Activated CD8-positive, alpha-beta memory T cell treated with anti-CD3 and anti-CD28 coated beads, Interleukin-2, amount 50 U/mL, for 1 hour (primary cell): ENCODE data around the gene DDX4.
"Not testable (repeated sequence)": the region's sequence is repeated elsewhere in the genome, so short reads cannot be mapped to it uniquely, and the experiment has no call there.

Experiments used
- DNase-seq: peaks from one replicate; pipeline ENCODE4 v3.0.0-alpha.2; 2020; ENCODE audit errors: extremely low read depth

The DDX4 gene

DNA sequence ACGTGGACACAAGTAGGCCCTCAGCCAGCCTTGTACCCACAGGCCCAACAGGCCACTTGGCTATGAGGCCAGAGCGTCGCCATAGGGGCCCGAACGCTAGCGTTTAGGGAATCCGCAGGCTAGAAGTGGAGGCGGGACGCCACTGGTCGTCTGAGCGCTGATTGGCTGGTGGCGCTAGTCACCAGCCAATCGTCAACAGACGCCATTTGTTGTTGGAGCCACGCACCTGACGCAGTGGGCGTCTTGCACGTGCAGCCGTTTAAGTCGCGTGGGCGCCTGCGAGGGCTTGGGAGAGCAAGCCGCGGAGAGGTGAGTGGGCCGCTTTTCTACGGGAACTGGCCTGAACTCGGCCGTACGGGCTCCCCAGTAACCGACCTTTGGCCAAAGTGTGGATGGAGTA lies at the start of gene DDX4:
Gene DDX4 (plus strand): TSS at position 269 of the 400 bp plus-strand sequence. CDS start 903 bp downstream, outside the sequence.
- no peak for DNase-seq

DNA sequence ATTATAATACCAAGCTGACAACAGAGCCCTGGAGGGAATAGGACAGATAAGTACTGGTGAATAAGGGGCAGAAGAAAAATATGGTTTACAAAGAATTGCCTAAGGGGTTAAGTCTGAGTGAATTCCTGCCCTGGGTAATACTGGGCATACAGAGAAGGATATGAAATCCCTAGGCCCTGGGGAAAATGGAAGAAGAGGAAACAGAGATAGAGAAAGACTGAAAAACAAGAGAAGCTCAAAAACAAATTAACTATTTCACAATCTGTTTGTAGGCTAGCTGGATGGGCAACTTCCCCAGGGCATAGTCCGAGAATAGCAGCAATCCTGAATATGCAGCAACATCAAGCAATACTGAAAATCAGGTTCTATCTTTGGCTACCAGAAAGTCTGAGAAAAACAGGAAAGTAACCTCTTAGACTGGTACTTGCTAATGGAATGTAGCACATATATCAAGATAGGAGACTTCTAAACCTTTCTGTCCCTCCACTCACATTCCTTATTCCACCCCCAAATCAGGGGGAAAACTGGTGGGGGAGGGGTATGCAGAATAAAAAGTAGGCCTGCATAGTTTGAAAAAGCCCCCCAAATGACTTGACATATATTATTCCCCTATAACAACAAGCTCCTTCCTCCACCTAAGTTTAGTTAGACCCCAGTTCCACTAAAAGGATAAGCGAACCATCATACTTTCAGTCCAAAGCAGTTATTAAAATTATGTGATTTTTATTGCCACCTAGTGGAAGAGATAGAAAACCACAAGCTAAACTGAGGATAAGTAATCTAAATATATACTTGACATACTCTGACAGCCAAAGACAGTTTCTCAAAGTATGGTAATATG lies 46.4 kb upstream of the DDX4 start:
- DNase-seq, result no peak

DNA sequence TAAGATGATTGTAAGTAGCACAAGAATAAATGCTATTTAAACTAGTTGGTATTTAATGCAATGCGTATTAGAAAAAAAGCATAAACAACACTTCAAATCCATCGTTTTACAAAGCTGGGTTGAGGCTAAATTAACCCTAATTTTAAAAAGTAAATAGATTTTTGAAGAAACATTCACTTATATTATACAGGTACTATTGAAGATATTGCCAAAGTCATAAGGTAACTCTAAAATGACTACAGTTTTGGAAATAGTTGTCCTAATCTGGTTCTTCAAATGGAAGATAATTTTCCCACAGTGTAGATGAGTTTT lies 45.8 kb upstream of the DDX4 start:
- no peak for DNase-seq

DNA sequence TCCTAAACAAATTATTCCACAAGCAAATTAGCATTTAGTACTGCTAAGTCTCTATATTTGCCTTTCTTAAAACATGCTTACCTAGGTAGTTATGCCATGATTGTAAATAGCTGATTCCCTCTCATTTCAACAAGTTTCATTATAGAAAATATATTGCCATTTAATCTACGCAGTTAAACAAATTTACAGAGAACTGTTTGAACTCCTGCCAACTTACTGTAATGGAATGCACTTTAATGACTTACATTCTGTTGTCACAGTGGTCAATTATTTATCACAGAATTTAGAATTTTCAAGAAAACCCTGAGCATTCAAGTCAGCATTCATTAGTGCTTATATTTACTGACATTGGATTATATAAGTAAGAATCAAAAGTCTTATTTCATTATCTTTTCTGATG lies 45.4 kb upstream of the DDX4 start:
- no peak for DNase-seq

DNA sequence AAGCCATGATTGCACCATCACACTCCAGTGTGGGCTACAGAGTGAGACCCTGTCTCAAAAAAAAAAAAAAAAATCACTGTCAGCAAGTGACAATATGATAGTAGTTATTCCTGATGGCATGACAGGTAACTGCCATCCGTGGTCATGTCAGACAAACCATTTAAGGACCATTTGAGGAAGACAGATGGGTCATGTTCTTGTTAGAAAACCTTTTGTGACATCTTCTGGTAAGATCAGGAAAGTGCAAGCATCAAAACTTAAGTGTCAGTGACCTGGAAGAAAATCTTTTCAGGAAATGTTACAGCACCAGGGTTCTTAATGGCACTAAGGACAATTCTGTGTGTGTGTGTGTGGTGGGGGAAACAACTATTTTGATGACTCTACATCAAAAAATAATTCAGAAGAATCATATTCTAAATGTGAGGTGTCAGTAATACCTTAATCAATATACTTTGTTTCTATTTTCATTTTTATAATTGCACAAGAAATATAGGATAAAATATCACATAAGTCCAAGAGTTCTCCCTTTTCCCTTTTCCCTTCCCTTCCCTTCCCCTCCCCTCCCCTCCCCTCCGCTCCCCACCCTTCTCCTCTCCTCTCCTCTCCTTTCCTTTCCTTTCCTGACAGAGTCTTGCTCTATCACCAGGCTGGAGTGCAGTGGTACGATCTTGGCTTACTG lies 43.6 kb upstream of the DDX4 start:
- no peak for DNase-seq

DNA sequence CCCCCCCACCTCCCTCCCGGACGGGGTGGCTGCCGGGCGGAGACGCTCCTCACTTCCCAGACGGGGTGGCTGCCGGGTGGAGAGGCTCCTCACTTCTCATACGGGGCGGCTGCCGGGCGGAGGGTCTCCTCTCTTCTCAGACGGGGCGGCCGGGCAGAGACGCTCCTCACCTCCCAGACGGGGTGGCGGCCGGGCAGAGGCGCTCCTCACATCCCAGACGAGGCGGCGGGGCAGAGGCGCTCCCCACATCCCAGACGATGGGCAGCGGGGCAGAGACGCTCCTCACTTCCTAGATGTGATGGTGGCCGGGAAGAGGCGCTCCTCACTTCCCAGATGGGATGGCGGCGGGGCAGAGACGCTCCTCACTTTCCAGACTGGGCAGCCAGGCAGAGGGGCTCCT lies 41.2 kb upstream of the DDX4 start:
- not testable (repeated sequence) for DNase-seq

DNA sequence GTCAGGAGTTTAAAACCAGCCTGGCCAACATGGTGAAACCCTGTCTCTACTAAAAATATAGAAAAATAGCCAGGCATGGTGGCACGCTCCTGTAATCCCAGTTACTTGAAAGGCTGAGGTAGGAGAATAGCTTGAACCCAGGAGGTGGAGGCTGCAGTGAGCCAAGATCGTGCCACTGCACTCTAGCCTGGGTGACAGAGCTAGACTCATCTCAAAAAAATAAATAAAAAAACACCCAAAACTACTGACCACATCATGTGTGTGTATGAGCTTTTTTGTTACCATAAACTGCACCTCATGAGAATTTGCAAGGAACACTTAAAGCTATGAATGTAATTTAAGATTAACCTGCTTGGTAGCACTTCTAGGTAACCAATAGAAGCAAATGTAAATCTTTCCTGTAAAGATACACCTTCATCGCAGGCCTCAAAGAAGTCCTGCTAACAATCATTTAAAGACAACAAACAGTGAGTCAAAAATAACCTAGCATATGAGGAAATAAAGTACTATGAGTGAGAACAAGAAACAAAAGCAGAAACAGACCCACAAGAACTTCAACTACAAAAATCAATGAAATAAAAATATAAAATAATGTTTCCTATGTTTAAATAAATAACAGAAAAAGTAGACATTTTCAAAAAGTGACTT lies 38.7 kb upstream of the DDX4 start:
- no peak for DNase-seq

DNA sequence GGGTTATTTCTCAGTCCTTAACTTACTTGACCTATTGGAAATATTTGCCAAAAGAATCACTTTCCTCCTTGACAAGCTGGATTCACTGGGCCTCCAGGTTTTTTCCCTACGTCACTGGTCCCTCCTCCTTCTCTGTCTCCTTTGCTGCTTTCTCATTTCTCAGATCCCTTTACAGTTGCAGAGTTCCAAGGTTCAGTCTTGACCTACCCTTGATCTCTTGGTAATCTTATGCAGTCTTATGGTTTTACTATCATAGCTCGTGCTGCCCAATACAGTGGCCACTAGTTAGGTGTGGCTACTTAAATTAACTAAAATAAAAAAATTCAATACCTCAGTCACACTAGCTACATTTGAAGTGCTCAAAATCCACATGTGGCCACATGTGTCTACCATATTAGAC lies 37.1 kb upstream of the DDX4 start:
- no peak for DNase-seq

DNA sequence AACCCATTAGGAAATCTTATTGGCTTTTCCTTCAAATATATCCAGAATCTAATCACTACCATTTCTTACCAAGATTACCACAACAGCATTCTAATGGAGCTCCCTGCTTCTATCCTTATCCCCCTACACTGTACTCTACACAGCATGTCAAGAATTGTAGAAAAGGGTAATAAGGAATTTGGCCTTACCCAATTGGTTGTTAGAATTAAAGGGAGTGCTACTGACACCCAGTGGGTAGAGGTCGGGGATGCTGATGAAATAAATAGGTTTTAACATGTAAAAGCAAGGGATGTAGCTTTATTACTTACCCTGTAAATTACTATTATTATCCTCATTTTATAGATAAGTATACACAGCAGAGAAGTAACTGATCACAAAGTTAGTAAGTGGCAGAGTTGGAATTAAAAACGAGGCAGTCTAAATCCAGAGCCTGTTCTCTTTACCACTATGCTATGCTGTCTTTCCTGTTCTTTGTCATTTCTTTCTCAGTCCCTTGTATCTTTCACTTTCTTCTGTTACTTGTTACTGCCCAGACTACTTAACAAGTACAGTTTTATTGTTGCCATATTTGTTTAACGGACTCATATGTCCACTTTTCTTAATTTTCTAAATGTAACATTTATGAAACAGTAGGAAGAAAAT lies 36.3 kb upstream of the DDX4 start:
- DNase-seq, result no peak

DNA sequence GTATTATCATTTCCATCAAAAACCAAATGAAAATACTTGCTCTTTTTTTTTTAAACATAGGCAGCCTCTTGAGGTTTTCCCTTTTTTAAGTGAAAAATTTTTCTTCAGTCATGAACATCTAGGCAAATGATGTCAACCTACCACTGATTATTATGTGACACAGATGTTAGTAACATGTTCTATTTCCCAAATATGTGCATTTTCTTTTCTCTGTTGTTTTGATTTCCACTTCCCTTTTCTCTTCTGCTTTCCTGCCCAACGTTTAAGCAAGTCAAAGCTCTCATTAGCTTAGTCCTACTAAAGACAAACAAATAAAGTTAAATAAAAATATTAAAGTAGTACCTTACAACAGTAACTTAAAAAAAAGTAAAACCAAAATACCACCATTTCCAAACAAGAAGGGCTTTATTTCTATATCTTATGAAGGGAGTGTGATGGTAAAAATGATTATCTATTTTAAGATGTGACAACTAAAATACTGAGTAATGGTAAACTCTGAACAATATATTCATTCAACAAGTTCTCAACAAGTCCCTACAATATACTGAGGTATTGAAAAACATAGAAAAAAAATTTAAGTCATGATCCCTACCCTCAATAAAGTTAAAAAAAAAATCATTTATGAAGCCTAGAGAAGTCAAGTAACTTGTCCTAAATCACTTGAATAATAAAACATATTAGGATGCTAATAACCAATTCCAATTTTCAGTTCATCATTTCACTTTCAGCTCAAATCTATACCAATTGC lies 35.1 kb upstream of the DDX4 start:
- no peak for DNase-seq

DNA sequence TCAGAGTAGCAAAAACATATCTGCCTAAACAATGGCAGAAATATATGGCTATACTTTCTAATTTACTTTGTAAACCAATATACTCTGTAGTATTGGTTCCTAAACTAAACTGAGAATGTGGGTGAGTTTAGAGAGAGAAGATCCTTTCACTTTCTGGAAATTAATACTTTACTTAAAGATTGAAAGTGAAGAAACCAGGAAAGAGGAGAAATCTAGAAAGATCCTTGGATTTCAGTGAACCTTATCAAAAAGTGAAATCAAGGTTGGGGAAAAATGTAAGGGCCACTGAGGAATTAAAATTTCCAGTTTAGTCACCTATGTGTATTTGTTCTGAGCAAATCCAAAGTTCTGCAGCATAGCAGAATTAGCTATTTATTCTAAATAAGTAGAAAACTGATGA lies 31.6 kb upstream of the DDX4 start:
- no peak for DNase-seq

DNA sequence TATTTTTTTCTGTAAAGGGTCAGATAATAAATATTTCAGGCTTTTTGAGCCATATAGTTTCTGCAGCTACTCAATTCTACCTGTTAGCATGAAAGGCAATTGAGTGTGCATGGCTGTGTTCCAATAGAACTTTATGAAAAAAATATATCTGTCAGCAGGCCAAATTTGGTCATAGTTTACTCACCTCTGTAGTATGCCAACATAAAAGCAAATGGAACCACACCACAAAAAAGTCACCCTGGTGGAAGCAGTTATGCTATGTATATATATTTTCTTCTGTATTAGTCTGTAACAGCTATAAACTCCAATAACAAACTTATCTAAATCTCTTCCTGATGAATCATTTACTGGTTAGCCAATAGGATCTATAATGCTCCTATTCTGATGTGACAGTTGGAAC lies 29.1 kb upstream of the DDX4 start:
- DNase-seq, result no peak

DNA sequence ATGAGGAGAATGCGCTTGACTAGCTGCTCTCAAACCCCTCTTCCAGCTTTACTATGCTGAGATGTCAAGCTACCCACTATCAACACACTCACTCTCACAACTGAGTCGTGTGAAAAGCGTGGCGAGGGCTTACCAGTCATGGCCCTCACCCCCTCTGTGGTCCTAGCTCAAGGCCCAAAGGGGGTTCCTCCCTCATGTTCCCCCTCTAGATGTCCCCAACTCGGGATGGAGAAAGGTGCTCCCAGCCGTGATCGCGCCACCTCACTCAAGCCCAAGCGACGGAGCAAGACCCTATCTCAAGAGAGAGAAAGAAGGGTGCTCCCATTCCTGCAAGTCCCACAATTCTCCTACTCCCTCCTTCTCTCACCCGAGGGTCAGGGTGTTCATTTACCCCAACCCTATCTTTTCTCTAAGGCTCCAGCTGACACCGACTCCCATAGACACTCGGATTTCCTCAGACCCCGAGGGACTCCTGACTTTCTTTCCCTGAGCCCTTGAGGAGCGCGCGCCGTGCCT lies 26.3 kb upstream of the DDX4 start:
- DNase-seq, result no peak

DNA sequence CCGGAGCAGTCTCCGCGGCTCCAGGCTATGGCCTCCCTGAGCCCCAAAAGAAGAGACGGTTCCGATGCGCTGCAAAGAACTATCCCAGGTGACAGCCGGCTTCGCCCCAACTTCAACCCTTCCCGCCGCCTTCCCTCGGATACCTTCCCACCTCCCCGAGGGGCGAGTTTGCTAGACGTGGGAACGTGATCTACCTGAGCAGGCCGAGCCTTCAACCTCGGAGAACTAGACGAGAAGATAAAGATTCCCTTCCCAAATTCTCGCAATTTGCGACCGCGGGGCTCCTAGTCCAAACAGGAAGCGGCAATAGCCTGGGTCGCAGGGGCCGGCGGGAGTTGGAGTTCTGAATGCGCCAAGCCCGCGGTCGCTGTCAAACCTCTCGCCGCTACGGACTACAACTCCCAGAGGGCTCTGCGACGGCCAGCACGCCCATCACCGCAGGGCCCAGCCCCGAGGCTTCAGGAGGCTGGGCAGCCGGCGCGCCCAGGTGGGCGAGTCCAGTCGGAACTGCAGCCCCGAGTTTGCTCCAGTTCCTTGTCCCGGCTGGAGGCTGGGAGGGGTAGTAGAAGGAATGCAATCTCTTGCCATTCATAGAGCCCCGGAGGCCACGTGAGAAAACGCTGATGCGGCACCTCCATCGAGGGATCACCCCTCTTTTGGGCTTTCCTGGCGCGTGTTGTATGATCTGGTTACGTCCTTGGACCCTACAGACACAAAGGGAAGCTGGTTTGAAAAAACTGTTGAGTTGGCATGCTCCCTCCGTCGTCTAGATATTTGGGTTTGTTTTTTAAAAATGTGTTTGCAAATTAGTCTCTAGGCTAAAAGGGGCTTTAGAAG lies 25.6 kb upstream of the DDX4 start, which contains the start of gene SLC38A9:
Gene SLC38A9 (minus strand): TSS at position 302 of the 837 bp plus-strand sequence. CDS start 14,366 bp downstream, outside the sequence.
- DNase-seq, result peak; percentile 77

DNA sequence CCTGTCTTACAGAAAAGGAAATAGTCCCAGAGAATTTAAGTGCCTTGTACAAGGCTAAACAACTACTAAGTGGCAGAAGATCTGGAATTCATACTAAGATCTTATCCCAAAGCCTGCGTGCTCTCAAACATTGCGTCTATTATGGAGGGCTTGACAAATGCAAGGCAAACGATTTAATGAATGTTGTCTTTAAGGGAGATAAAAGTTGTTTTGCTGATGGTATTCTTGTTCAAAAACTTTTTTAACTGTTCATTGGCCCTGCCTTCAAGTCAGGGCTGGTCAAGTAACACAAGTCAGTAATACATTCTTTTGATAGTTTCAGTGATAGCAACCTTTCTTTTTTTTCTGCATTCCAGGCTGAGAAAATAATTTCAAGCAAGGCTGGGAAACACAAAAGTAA lies 24.0 kb upstream of the DDX4 start:
- DNase-seq, result no peak

DNA sequence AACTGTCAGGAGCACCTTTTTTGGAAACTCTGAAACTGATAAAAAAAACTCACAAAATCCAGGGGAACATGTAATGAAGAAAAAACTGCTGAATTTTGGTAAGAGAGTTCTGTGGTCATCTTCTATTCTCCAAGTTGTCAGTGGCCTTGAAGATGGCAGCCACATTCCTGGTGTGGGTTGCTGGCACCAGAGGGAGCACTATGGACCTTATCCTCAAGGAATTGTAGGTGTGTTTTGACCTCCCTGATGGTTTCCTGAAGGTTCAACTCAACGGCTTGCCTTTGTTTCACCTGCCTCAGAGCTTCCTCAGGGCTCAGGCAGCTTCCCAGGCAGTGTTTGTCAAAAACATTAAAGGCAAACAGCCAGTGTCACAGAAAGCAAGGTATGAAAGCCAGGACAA lies 23.5 kb upstream of the DDX4 start:
- DNase-seq, result no peak

DNA sequence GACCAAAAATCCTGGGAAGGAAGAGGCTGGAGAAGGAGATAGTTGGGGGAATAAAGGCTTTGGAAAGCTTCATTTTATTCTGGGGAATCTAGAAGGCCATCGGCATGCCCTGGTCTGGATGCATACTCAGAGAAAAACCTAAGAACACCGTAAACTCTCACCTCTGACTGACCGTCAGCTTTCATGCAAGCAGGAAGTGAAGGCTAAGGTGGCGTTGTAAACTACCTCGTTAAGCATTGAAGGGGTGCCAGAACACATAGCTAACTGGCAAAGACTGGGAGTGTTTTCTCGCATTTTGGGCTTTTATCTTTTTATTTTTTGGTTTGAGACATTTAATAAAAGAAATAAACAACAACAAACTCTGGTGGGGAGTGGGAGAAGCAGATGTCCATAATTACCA lies 23.1 kb upstream of the DDX4 start:
- DNase-seq, result no peak

DNA sequence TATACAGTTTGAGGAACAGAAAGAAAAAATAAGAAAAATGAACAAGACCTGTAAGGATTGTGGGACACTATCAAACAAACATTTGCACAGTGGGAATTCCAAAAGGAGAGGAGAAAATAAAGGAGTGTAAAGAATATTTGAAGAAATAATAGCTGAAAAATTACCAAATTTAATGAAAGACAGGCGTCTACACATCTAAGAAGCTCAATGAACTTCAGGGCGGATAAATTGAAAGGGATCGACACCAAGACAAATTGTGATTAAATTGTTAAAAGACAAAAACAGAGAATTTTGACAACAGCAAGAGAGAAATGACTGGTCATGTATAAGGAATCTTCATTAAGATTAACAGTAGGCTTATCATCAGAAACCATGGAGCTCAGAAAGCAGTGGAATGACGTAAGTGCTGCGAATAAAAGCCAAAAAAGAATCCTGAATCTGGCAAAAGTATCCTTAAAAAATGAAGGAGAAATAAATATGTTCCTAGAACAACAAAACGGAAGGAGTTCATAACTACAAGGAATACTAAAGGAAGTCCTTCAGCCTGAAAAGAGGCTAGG lies 22.3 kb upstream of the DDX4 start:
- no peak for DNase-seq

DNA sequence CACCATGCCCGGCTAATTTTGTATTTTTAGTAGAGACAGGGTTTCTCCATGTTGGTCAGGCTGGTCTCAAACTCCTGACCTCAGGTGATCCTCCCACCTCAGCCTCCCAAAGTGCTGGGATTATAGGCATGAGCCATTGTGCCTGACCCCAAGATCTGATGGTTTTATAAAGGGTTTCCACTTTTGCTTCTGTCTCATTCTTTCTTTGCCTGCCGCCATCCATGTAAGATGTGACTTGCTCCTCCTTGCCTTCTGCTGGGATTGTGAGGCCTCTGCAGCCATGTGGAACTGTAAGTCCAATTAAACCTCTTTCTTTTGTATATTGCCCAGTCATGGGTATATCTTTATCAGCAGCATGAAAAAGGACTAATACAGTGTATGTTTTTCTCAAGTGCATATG lies 18.8 kb upstream of the DDX4 start:
- DNase-seq, result not testable (repeated sequence)

DNA sequence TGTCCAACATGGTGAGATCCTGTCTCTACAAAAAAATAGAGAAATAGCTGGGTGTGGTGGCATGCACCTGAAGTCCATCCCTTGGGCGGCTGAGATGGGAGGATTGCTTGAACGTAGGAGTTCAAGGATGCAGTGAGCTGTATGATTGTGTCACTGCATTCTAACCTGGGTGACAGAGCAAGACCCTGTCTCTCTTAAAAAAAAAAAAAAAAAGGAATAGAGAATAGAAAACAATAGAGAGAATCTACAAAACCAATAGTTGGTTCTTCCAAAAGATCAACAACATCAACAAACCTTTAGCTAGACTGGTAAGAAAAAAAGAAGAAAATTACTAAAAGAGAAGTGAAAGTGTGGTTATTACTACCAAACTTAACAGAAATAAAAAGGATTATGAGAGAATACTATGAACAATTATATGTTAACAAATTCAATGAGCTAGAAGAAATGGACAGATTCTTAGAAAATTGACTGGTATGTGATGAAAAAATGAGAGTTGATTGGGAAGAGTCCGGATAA lies 17.6 kb upstream of the DDX4 start:
- no peak for DNase-seq
